Stimulated activated CD4-positive, alpha-beta T cell treated with anti-CD3 and anti-CD28 coated beads, Interleukin-1b, Interleukin-23, amount 100 ng/mL, for 4 hours (primary cell): Measurements from ENCODE around the gene GRB7.

Source experiments
- DNase-seq, 2 donors: peaks; one replicate each; pipeline ENCODE4 v3.0.0-alpha.2; 2020; ENCODE audit warnings: low read depth in 2 of 2

Gene GRB7

GRCh38 chr17:39772987-39773934 is 35.5 kb downstream of the GRB7 start:
- DNase-seq: no peak

GRCh38 chr17:39774047-39774446 is 36.3 kb downstream of the GRB7 start:
- DNase-seq: no peak

GRCh38 chr17:39775031-39775430 is 37.3 kb downstream of the GRB7 start:
- DNase-seq: no peak

DNA sequence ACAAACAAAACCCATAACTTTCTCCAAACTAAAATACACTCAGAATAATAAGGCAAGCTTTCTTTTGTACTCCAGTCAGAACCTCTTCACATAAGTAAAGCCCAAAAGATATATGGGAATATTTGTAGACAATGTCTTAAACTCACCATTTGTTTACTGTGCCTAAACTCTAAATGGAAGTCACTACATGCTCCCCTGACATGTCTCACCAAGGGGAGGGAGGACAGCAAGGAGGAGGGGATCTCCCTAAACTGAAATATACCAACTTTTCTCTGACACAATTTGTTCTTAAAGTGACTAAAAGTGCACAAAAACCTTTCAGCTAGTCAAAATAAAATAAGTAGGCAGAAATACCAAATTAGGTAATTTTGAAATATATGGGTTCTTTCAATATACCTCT is 38.5 kb downstream of the GRB7 start:
- no peak for DNase-seq

DNA sequence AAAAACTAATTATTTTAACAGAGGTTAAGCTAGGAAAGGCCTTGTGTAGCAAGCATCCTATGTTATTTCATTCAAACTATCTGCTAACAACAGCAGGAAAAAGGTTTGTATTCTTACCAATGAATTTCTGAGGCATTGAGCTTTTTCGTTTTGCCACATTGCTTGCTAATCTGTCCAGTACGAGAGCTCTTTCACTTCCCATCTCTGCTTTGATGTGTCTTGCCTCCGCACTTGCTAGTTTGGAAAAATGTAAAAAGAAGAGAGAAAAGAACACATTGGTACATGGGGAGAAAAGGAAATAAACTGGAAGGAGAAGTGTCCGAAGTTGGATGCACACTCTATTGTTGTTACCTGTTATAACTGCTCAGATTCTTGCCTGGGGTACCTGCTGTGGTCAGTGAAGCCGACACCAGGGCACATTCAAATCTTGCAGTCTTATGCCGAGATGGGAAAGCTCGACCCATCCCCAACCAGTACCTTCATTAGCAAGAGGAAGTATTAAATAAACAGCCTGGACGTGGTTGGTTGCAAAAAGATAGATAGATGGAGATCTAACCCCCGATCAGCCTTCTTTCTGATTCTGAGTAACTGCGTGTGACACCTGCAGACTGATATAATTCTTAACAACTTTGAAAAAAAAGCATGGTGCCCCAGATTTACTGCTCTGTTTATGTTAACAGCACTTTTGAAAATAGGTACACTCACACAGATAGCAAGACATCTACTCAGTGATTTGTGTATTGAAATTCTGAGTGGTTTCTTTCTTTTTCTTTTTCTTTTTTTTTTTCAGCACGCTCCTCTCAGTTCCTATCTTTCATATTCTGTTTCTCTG is 40.0 kb downstream of the GRB7 start:
- DNase-seq: no peak

GRCh38 chr17:39781031-39781860 is 43.5 kb downstream of the GRB7 start:
- no peak for DNase-seq

DNA sequence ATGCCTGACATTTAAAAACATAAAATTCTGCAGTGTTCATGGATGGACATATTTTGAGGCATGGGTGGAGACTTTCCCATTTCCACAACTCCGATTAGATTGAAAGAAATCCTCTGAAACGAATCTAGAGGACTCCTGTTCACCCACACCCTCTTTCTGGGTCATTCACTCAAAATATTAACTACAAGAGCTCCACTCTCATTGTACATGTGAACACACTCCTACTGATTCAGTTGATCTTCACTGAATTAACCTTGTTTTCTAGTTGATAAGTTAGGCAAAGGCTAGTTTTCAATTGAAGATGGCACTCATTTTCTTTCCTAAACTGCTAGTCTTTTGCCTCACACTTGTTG is 44.1 kb downstream of the GRB7 start:
- no peak for DNase-seq

DNA sequence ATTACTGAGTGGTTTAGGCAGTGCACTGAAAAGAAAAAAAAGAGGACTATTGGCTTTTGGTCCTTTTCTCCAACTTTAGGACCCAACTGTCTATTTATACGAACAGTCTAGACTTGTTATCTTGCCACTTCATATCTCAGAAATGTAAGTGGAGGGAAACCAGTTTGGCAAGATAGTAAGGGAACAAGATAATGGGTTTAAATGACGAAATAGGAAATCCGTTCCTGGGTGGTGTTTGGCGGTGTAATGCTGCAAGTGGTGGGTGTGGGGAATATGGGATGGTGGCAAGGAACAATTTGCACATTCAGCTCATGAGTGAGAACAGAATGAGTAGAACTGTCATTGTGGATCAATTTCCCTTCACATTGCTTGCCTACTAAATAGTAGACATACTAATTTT is 44.7 kb downstream of the GRB7 start:
- no peak for DNase-seq

DNA sequence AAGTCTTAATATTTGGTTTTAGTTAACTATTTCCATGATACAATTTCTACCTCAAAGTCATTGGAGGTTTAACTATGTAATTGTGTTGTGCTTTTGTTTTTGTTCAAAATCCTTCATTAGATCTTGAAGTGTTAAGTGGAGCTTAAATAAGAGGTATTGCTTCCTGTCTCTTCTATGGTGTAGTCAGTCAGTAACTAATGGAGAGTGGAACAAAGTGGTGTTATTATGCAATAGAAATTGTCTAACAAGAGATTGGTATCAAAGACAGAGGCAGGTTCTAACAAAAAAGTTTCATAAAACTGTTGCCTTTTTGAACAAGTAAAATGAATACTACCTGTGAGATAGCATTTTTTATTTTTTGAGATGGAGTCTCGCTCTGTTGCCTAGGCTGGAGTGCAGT is 45.2 kb downstream of the GRB7 start:
- no peak for DNase-seq

DNA sequence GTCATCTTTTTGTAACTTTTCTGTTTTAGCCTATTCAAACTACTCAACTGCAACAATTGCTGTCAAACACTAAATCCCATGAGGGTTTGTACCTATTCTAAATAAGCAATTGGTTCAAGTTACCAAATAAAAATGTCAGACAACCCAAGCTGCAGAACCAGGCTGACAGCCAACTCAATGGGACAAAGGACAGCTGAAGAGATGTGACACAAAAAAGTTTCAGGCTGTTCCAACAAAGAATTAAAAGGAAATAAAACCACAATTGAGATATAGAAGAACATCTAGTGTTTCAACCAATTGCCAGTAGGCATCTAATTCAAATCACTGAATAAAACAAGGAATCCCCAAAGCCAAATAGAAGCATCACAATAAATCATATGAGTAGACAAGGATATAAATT is 49.3 kb downstream of the GRB7 start:
- DNase-seq: no peak

DNA sequence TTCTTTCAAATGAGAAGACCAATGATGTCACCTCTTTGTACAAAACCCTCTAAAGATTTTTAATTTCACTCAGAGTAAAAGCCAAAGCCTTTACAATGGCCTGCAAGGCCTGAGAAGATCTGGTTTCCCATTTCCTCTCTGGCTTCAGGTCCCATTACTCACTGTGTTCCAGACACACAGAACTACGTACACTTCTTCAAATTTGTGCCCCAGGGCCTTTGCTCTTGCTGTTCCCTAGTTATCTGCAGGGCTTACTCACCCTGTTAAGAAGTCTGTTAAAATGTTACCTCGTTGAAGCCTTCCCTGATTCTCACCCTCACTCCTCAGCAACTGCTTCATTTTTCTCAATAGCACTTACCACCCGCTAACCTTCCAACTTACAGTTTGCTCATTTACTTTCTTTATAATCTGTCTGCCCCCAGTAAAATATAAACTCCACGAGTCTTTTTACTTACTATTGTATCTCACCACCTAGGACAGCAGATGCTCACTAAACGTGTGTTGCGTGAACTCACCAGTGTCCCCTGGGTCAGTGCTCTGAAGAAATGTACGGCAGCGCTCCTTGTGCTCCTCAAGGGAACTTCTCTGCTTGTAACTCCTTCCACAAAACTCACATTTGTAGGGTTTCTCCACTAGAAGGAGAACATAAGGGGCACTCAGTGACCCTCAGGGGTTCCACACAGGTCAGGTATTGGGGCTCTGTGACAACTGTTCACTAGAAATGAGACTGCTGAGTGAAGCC is 50.2 kb downstream of the GRB7 start:
- no peak for DNase-seq

- no peak for DNase-seq
Measured at GRCh38 chr17:39791111-39791992, 53.6 kb downstream of the GRB7 start.

DNA sequence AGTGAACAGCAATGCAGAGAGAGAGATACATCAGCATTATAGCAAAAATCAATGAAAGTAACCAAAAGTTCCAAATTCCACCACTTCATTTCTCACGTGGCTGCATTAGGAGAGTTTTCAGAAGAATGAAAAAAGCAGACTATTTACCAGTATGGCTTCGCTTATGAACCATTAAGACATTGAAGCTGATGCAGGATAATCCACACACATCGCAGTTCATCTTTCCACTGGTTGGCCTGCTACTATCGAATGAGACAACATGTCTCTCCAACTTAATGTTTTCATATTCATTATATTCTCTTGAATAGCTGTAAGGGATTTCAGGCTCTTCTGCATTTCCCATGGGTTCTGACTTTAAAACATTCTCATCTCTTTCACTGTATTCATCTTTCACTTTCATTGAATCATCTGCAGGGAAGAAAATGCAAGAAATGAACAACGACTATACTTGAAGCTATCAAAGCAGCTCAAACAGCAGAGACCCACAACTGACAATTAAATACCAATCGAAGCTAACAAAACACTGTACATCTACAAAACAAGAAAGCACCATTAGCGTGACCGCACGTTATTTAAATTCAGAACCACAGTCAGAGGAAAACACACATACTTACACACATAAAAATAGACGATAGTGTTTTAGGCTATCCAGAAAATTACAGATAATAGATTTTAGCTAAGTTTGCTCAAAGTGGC is 54.9 kb downstream of the GRB7 start:
- no peak for DNase-seq

DNA sequence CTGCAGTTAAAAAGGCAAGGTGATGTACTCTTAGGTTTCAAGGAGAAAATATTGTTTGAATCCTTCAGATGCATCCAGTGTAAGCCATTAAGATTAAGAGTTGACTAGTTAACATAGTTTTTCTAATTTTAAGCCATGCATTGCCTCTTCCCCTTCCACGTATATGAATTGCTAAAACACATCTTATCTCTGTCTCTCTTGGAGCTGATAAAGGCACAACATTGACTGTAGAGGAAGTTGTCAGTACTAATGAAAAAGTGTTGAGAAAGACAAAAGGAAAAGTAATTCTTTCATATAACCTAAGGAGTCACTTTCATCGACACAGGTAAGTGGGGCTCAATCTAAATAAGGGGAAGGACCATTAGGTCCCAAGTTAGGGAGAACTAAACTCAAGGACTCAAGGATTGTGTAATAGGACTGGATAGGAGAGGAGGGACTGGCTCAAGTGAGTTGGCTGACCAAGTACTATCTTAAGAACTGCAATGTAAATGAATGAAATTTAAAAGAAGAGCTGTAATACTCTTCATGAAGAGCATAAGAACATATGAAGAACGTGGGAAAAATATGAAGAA is 55.6 kb downstream of the GRB7 start:
- no peak for DNase-seq

DNA sequence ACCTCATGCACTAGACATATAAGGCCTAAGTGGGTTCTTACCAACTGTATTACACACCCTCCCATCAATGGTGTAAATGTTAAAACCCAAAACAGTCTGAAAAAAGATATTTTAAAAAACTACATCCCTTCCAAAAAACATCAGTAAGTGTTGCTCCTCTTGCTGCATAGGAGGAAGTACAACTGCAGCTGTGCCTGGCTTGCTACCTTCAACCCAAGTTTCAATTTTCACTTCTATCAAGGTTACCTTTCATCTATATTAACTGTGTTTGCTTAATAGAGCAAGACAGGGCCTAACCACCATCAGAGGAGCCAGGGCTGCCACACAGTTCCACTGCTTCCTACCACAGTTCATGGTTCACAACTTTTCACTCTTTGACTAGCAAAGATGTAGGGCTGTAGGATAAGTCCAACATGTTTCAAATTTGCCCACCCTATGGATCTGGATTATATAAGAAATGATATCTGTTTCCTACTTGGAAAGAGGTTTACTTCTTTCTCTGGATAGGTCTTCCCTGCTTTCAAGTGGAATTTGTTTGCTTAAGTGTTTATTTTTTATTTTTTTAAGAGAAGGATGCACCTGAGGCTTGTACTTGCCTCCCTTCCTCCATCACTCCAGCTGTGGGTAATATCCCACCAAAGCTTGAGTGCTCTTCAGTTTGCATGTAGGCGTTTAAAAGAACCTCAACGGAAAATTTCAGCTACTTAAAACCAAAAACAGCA is 56.7 kb downstream of the GRB7 start:
- no peak for DNase-seq
